HG03025 (cell line): ENCODE measurements around the gene PSMD8.
"Not testable (repeated sequence)": the region's sequence is repeated elsewhere in the genome, so short reads cannot be mapped to it uniquely, and the experiment has no call there.

ENCODE experiments used
- ATAC-seq: cut with Tn5 transposase; IDR thresholded peaks from one replicate; pipeline ENCODE4 v1.9.1; 2021; ENCODE audit warnings: mild to moderate bottlenecking, moderate library complexity; ENCODE audit not compliant: unreplicated experiment, low FRiP score

Gene PSMD8

GRCh38 chr19:38405276-38405675, 30.9 kb downstream of the PSMD8 start:
- ATAC-seq: no peak

GRCh38 chr19:38409631-38410133, 35.3 kb downstream of the PSMD8 start:
- no peak for ATAC-seq

GRCh38 chr19:38410407-38410806, 36.0 kb downstream of the PSMD8 start:
- not testable (repeated sequence) for ATAC-seq

- ATAC-seq: no peak
Observed at GRCh38 chr19:38411041-38411712, 36.8 kb downstream of the PSMD8 start.

- ATAC-seq: not testable (repeated sequence)
Observed at GRCh38 chr19:38411898-38412297, 37.5 kb downstream of the PSMD8 start.

- no peak for ATAC-seq
Observed at GRCh38 chr19:38412491-38412890, 38.1 kb downstream of the PSMD8 start.

GRCh38 chr19:38412961-38413360, 38.6 kb downstream of the PSMD8 start:
- no peak for ATAC-seq

GRCh38 chr19:38413416-38413815, 39.0 kb downstream of the PSMD8 start:
- ATAC-seq: no peak

- ATAC-seq: no peak
Observed at GRCh38 chr19:38417146-38417543, 42.8 kb downstream of the PSMD8 start.

GRCh38 chr19:38417544-38418506, 43.5 kb downstream of the PSMD8 start:
- no peak for ATAC-seq

GRCh38 chr19:38420935-38421334, 46.6 kb downstream of the PSMD8 start:
- no peak for ATAC-seq

GRCh38 chr19:38421856-38422255, 47.5 kb downstream of the PSMD8 start:
- ATAC-seq: no peak

- no peak for ATAC-seq
Observed at GRCh38 chr19:38422438-38422837, 48.1 kb downstream of the PSMD8 start.

- no peak for ATAC-seq
Observed at GRCh38 chr19:38424272-38424671, 49.9 kb downstream of the PSMD8 start.

GRCh38 chr19:38425222-38425809, 50.9 kb downstream of the PSMD8 start:
- ATAC-seq: no peak

- no peak for ATAC-seq
Observed at GRCh38 chr19:38425810-38426466, 51.6 kb downstream of the PSMD8 start, which contains the start of gene RASGRP4. TSS of gene RASGRP4 (minus strand) at chr19:38426219. CDS start at chr19:38426091, 128 bp downstream.

GRCh38 chr19:38427035-38427677, 52.8 kb downstream of the PSMD8 start:
- not testable (repeated sequence) for ATAC-seq

- no peak for ATAC-seq
Observed at GRCh38 chr19:38429055-38429810, 54.9 kb downstream of the PSMD8 start.

GRCh38 chr19:38429811-38430156, 55.4 kb downstream of the PSMD8 start:
- no peak for ATAC-seq
